IMR-90 (cell line): ENCODE measurements around the gene ADD2. TPM values are rescaled to one million over a fixed set of nuclear protein-coding genes. Genes with fewer than 3 reads are reported as not detected.

Experiments used
- ATAC-seq: fragments of 200-7000 bp; cut with Tn5 transposase; 2 replicates; pipeline ENCODE4 v1.9.1; 2020; ENCODE audit warnings: low read depth, mild to moderate bottlenecking, moderate library complexity
- BruUV-seq: library from RNA; stranded (reverse); fragments of 400-500 nt; replicated peaks from 2 replicates; lab custom pipeline; 2021; lab: Mats Ljungman, UMichigan
- CTCF ChIA-PET: fragments of 300-600 bp; formaldehyde crosslinking; extraction: SDS; loops from one replicate; lab custom pipeline; 2021; ENCODE audit warnings: antibody characterized with exemption; lab: Yijun Ruan, JAX
- POLR2A ChIA-PET: fragments of 300-600 bp; sonication (Branson Sonifier 250); formaldehyde crosslinking; loops from one replicate; lab custom pipeline; 2022; ENCODE audit warnings: antibody characterized with exemption; ENCODE audit not compliant: unreplicated experiment; lab: Charles Lee
- DNase-seq: peaks from one replicate; pipeline ENCODE4 v3.0.0; 2013
- H2AFZ ChIP-seq: replicated peaks from 2 replicates; pipeline ENCODE3; 2013; ENCODE audit warnings: low read length, mild to moderate bottlenecking; ENCODE audit not compliant: poor library complexity
- H2AK5ac ChIP-seq: 2 replicates; pipeline ENCODE4 v1.6.1; 2013; ENCODE audit warnings: low read depth, low read length, inconsistent platforms
- H2AK9ac ChIP-seq: replicated peaks from 2 replicates; pipeline ENCODE3; 2013; ENCODE audit warnings: mild to moderate bottlenecking, low read depth, low read length, moderate library complexity; ENCODE audit not compliant: poor library complexity
- H2BK120ac ChIP-seq: 2 replicates; pipeline ENCODE4 v1.6.1; 2013; ENCODE audit warnings: low read depth, low read length, inconsistent platforms
- H2BK15ac ChIP-seq: 3 replicates; pipeline ENCODE4 v1.6.1; 2013; ENCODE audit warnings: low read depth, low read length, inconsistent platforms
- H2BK20ac ChIP-seq: 2 replicates; pipeline ENCODE4 v1.6.1; 2013; ENCODE audit warnings: low read depth, mild to moderate bottlenecking, inconsistent platforms, low read length, moderate library complexity
- H2BK5ac ChIP-seq: 2 replicates; pipeline ENCODE4 v1.6.1; 2013; ENCODE audit warnings: mild to moderate bottlenecking, low read depth, low read length, inconsistent platforms; ENCODE audit not compliant: poor library complexity, severe bottlenecking
- H3K14ac ChIP-seq: replicated peaks from 2 replicates; pipeline ENCODE4 v1.6.1; 2013; ENCODE audit warnings: low read depth, low read length, inconsistent platforms
- H3K18ac ChIP-seq: 2 replicates; pipeline ENCODE4 v1.6.1; 2013; ENCODE audit warnings: low read depth, low read length, control low read depth
- H3K23ac ChIP-seq: 2 replicates; pipeline ENCODE4 v1.6.1; 2013; ENCODE audit warnings: low read depth, low read length, inconsistent platforms
- H3K27ac ChIP-seq: 2 replicates; pipeline ENCODE4 v1.5.1; 2013; ENCODE audit warnings: mild to moderate bottlenecking, control low read depth, low read length; ENCODE audit not compliant: insufficient read depth
- H3K27me3 ChIP-seq: 2 replicates; pipeline ENCODE4 v1.6.1; 2013; ENCODE audit warnings: low read length; ENCODE audit not compliant: control insufficient read depth, insufficient read depth
- H3K36me3 ChIP-seq: 2 replicates; pipeline ENCODE4 v1.6.1; 2013; ENCODE audit warnings: low read length, mixed read lengths; ENCODE audit not compliant: control insufficient read depth, insufficient read depth
- H3K4ac ChIP-seq: 2 replicates; pipeline ENCODE4 v1.6.1; 2013; ENCODE audit warnings: low read depth, low read length, inconsistent platforms
- H3K4me1 ChIP-seq: 2 replicates; pipeline ENCODE4 v1.6.1; 2013; ENCODE audit warnings: low read length, mixed read lengths; ENCODE audit not compliant: control insufficient read depth, insufficient read depth
- H3K4me2 ChIP-seq: 2 replicates; pipeline ENCODE4 v1.6.1; 2013; ENCODE audit warnings: low read depth, mild to moderate bottlenecking, control low read depth, low read length, moderate library complexity
- H3K4me3 ChIP-seq: 2 replicates; pipeline ENCODE4 v1.5.1; 2013; ENCODE audit warnings: low read depth, mild to moderate bottlenecking, control low read depth, low read length, moderate library complexity; ENCODE audit not compliant: insufficient read depth
- H3K56ac ChIP-seq: 2 replicates; pipeline ENCODE4 v1.6.1; 2013; ENCODE audit warnings: low read length, inconsistent platforms; ENCODE audit not compliant: insufficient read depth; ENCODE audit errors: extremely low read depth
- H3K79me1 ChIP-seq, 2 experiments: 2 replicates each; pipeline ENCODE4 v1.6.1; 2013; ENCODE audit warnings: low read length in 2 of 2, inconsistent platforms in 1 of 2, low read depth in 1 of 2
- H3K9ac ChIP-seq: 2 replicates; pipeline ENCODE4 v1.6.1; 2013; ENCODE audit warnings: low read depth, low read length, control low read depth
- H3K9me1 ChIP-seq: 2 replicates; pipeline ENCODE4 v1.6.1; 2013; ENCODE audit warnings: low read length, inconsistent platforms; ENCODE audit not compliant: insufficient read depth
- H3K9me3 ChIP-seq: 2 replicates; pipeline ENCODE4 v1.6.1; 2013; ENCODE audit warnings: low read length; ENCODE audit not compliant: control insufficient read depth, insufficient read depth
- H4K20me1 ChIP-seq: 2 replicates; pipeline ENCODE4 v1.6.1; 2013; ENCODE audit warnings: low read length, inconsistent platforms; ENCODE audit not compliant: insufficient read depth
- H4K5ac ChIP-seq: 2 replicates; pipeline ENCODE4 v1.6.1; 2013; ENCODE audit warnings: mild to moderate bottlenecking, low read depth, low read length, control low read depth
- H4K8ac ChIP-seq, 2 experiments: 2 replicates each; pipeline ENCODE4 v1.6.1; 2013; ENCODE audit warnings: low read depth in 2 of 2, low read length in 2 of 2, control low read depth in 1 of 2, inconsistent platforms in 1 of 2
- H4K91ac ChIP-seq: 2 replicates; pipeline ENCODE4 v1.6.1; 2013; ENCODE audit warnings: low read depth, low read length, inconsistent platforms; ENCODE audit not compliant: insufficient read depth
- CEBPB ChIP-seq: IDR thresholded peaks from 2 replicates; pipeline ENCODE4 v1.6.1; 2012; ENCODE audit warnings: low read depth, low read length, improper control_type of control experiment
- MAZ ChIP-seq: IDR thresholded peaks from 2 replicates; pipeline ENCODE4 v1.6.1; 2012; ENCODE audit warnings: low read depth, mild to moderate bottlenecking, low read length, improper control_type of control experiment, moderate library complexity, borderline replicate concordance
- RAD21 ChIP-seq: IDR thresholded peaks from 2 replicates; pipeline ENCODE4 v1.6.1; 2012; ENCODE audit warnings: low read length, improper control_type of control experiment
- USF2 ChIP-seq: fragments of 150-350 bp; IDR thresholded peaks from 2 replicates; pipeline ENCODE4 v1.6.1; 2017; ENCODE audit warnings: mild to moderate bottlenecking, antibody characterized with exemption, low read length, low read depth
- WGBS, 2 experiments: methylation state at CpG; one replicate each; pipeline versions ENCODE4 v1.1.5 to v1.1.7; 2013; ENCODE audit warnings: missing lambda C conversion rate in 2 of 2; ENCODE audit not compliant: insufficient read length in 1 of 2; ENCODE audit errors: extremely low coverage in 2 of 2; 5-methylcytosine and 5-hydroxymethylcytosine counted together
- dilution Hi-C: fragments of 300-500 bp; cut with HindIII; formaldehyde crosslinking; loops from one replicate; pipeline ENCODE4 v1.14.3; 2018; ENCODE audit warnings: low sequenced_read_pairs; ENCODE audit not compliant: unreplicated experiment
- in situ Hi-C: fragments of 300-500 bp; cut with MboI; formaldehyde crosslinking; loops from 3 replicates; pipeline ENCODE4 v1.14.3; 2019; ENCODE audit warnings: low sequenced_read_pairs, inconsistent platforms, mixed read lengths
- intact Hi-C: fragments of 100-400 bp; cut with micrococcal nuclease; formaldehyde crosslinking; loops from 2 replicates; pipeline ENCODE4 v1.10.0; 2022
- polyA plus RNA-seq, 3 experiments: library from polyadenylated mRNA; depleted of rRNA; stranded (reverse); fragments of >200 nt; gene quantifications; 2 replicates each; pipeline ENCODE4 v1.2.3, GENCODE V29; 2012; ENCODE audit warnings: low replicate concordance in 1 of 3
- total RNA-seq: library from RNA; depleted of rRNA; stranded (reverse); fragments of >200 nt; gene quantifications from 2 replicates; pipeline ENCODE4 v1.2.3, GENCODE V29; 2012
- TF ChIP-seq, protein P1 (sequence below): conservative IDR thresholded peaks from 2 replicates; pipeline ENCODE4 v1.5.1; 2012; ENCODE audit warnings: mild to moderate bottlenecking, low read depth, low read length, improper control_type of control experiment

Gene ADD2
- total and polyA plus RNA-seq, 2 of the 4 experiments (the other 2 are of a cell fraction), result not detected

- Histone ChIP-seq H3K9ac (no peak overlapping the region), H3K79me1 (no peaks in the 10 kb centered on the region), H2AK9ac (no peak overlapping the region), H3K4me1 (no peaks in the 10 kb centered on the region), H4K5ac (no peak overlapping the region), H2AFZ (no peak overlapping the region), H3K36me3 (no peaks in the 10 kb centered on the region), H4K8ac (no peak overlapping the region), H3K9me1 (no peaks in the 10 kb centered on the region), H3K14ac (no peak overlapping the region), H3K4ac (no peak overlapping the region), H2BK120ac (no peak overlapping the region), H3K4me3 (no peak overlapping the region), H3K27me3 (peaks cover 6% of the 10 kb centered on the region), H3K18ac (no peak overlapping the region), H2BK5ac (no peak overlapping the region), H4K91ac (no peak overlapping the region), H3K4me2 (no peak overlapping the region), H2BK20ac (no peak overlapping the region), H2AK5ac (no peak overlapping the region), H3K27ac (no peak overlapping the region), H3K56ac (no peak overlapping the region), H2BK15ac (no peak overlapping the region), H3K23ac (no peak overlapping the region), H4K20me1 (no peaks in the 10 kb centered on the region), H3K9me3 (no peaks in the 10 kb centered on the region)
- in situ Hi-C loops (no loop called here), intact Hi-C loops (loop anchor here (5.0 kb wide), 1 partner anchor 303 kb away; no protein-coding TSS in a partner anchor), dilution Hi-C loops (no loop called here)
- ATAC-seq (no peak), DNase-seq (no peak)
- TF ChIP-seq USF2 (no peak), MAZ (no peak), CEBPB (no peak), RAD21 (no peak)
- TF ChIP-seq, protein P1, sequence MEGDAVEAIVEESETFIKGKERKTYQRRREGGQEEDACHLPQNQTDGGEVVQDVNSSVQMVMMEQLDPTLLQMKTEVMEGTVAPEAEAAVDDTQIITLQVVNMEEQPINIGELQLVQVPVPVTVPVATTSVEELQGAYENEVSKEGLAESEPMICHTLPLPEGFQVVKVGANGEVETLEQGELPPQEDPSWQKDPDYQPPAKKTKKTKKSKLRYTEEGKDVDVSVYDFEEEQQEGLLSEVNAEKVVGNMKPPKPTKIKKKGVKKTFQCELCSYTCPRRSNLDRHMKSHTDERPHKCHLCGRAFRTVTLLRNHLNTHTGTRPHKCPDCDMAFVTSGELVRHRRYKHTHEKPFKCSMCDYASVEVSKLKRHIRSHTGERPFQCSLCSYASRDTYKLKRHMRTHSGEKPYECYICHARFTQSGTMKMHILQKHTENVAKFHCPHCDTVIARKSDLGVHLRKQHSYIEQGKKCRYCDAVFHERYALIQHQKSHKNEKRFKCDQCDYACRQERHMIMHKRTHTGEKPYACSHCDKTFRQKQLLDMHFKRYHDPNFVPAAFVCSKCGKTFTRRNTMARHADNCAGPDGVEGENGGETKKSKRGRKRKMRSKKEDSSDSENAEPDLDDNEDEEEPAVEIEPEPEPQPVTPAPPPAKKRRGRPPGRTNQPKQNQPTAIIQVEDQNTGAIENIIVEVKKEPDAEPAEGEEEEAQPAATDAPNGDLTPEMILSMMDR, result no peak
- ChIA-PET CTCF (no interaction called here), POLR2A (no interaction called here)
- no TSS peak for BruUV-seq
- WGBS, 2 experiments, result no CpG with 5 or more reads among the region's 1 CpG
Measured at GRCh38 chr2:70630761-70631160, 137.2 kb downstream of the ADD2 start.
